Cardiac fibroblast (primary cell): Measurements from ENCODE around the gene MARK4.
A peak's percentile ranks its signal among the peaks of the same experiment; 100 is the strongest.

Source experiments
- DNase-seq, 2 donors: peaks; one replicate each; pipeline versions ENCODE4 v3.0.0 to v3.0.0-alpha.2; 2010; ENCODE audit warnings: low read depth in 2 of 2
- H3K4me3 ChIP-seq, 2 donors: replicated peaks in 1 of 2; 1 replicate in 1 of 2; 2 replicates in 1 of 2; pipeline ENCODE4 v1.5.1; 2011; ENCODE audit warnings: low read depth in 2 of 2, low read length in 2 of 2, mild to moderate bottlenecking in 2 of 2, moderate library complexity in 1 of 2
- CTCF ChIP-seq: IDR thresholded peaks from one replicate; pipeline ENCODE4 v1.5.1; 2011; ENCODE audit warnings: low read depth, mild to moderate bottlenecking, low read length, inconsistent platforms

Gene MARK4

DNA sequence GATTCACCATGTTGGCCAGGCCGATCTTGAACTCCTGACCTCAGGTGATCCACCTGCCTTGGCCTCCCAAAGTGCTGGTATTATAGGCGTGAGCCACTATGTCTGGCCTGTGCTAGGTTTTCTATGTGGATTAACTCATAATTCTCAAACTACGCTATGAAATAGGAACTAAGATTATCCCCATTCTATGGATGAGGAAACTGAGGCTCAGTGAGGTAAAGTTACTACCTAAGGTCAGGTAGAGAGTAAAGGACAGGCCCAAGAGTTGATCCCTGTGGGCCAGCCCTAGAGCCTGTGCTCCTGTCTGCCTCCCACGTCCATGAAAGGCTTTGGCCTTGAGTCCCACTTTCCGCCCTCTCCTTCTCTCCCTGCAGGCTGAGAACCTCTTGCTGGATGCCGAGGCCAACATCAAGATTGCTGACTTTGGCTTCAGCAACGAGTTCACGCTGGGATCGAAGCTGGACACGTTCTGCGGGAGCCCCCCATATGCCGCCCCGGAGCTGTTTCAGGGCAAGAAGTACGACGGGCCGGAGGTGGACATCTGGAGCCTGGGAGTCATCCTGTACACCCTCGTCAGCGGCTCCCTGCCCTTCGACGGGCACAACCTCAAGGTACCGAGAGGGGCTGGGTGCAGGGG, 20.1 kb downstream of the MARK4 start:
- DNase-seq, result no peak
- H3K4me3 ChIP-seq, result no peak overlapping the region
- TF ChIP-seq CTCF, result no peak

GRCh38 chr19:45271735-45272108, 20.7 kb downstream of the MARK4 start:
- DNase-seq, result no peak
- no peak overlapping the region for H3K4me3 ChIP-seq
- no peak for TF ChIP-seq CTCF

DNA sequence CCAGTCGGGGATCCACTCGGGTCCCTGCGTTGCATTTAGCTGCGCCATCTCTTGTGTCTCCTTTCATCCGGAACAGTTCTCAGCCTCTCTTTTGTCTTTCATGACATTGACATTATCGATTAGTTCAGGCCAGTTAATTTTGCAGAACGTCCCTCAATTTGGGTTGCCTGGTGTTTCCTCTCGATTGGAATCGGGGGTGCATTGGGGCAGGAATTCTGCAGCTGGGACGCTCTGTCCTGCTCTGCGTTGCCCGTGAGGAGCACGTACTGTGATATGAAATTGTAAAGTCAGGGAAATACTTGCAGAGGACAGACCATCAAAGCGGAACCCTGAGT, 22.4 kb downstream of the MARK4 start:
- no peak for DNase-seq
- no peak for TF ChIP-seq CTCF
- H3K4me3 ChIP-seq, result no peak overlapping the region

GRCh38 chr19:45275370-45275971, 24.4 kb downstream of the MARK4 start:
- no peak overlapping the region for H3K4me3 ChIP-seq
- no peak for DNase-seq
- TF ChIP-seq CTCF, result no peak

DNA sequence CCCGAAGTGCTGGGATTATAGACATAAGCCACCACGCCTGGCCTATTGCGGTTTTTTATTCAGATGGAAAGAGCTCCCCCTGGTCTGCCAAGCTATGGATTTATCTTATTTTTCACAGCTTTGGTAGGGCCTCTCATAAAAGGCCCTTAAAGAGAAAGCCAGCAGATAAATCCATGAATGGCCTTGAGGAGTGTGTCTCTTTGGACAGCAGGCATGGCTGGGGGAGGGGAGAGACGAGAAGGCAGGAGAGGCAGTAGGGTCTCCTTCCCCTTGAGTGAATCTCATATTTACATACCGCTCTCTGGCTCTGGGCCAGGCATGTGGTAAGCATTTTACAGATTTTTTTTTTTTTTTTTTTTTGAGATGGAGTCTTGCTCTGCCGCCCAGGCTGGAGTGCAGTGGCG, 25.2 kb downstream of the MARK4 start:
- DNase-seq, result peak in 1 of 2 donors; percentile 39
- no peak for TF ChIP-seq CTCF
- no peak overlapping the region for H3K4me3 ChIP-seq

GRCh38 chr19:45278087-45278486, 27.0 kb downstream of the MARK4 start:
- TF ChIP-seq CTCF, result no peak
- H3K4me3 ChIP-seq, result no peak overlapping the region
- DNase-seq, result no peak
